ENCODE measurements around the gene CPM.

CPM gene

DNA sequence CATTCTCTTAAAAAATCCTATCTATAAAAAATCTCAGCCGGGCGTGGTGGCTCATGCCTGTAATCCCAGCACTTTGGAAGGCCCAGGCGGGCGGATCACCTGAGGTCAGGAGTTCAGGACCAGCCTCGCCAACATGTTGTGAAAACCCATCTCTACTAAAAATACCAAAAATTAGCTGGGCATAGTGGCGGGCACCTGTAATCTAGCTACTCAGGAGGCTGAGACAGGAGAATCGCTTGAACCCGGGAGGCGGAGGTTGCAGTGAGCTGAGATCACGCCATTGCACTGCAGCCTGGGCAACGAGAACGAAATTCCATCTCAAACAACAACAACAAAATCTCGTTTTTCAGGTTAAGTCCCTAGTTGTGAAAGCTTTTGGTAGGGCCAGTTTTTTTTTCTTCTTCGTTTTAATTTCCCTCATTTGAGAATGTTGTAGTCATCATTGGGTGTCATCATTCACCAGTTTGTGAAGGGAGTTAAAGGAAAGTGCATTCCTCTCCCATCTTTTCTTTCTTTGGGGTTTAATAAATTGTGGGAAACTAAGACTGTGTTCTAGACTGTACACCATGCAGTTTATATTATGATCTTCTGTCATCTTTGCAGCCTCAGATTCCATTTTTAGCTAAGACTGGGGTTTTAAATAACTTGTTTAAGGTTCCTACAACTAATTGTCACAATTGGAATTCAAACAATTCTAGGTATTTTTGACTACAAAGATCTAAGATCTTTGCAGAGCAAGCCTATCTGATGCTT is 101.0 kb downstream of the CPM start:
- TF ChIP-seq, protein P1, sequence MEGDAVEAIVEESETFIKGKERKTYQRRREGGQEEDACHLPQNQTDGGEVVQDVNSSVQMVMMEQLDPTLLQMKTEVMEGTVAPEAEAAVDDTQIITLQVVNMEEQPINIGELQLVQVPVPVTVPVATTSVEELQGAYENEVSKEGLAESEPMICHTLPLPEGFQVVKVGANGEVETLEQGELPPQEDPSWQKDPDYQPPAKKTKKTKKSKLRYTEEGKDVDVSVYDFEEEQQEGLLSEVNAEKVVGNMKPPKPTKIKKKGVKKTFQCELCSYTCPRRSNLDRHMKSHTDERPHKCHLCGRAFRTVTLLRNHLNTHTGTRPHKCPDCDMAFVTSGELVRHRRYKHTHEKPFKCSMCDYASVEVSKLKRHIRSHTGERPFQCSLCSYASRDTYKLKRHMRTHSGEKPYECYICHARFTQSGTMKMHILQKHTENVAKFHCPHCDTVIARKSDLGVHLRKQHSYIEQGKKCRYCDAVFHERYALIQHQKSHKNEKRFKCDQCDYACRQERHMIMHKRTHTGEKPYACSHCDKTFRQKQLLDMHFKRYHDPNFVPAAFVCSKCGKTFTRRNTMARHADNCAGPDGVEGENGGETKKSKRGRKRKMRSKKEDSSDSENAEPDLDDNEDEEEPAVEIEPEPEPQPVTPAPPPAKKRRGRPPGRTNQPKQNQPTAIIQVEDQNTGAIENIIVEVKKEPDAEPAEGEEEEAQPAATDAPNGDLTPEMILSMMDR (IDR thresholded peaks at IDR 0.05), result no peak
- no peak for DNase-seq (ENCODE audit: low spot score)
- no peak overlapping the region for H3K27ac ChIP-seq
- H3K4me3 ChIP-seq, result no peak overlapping the region

DNA sequence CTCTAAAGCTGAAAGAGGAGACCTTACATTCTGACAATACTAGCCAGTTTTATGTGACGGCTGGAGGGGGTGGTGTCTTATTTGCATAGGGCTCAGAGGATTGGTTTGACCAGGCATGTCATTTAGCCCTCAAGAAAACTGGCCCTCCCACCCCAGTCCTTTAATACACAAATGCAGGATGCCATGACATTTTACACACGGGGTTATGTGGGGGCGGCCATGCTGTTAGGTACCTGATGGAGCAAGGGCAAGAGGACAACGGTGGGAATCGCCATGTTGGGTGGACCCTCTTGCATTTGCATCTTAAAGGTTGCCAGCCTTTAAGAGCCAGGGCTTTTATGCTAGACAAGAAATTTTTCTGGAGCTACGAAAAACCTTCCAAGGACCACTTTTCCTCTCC is 101.7 kb downstream of the CPM start:
- DNase-seq (ENCODE audit: low spot score), result no peak
- Histone ChIP-seq H3K4me3 (no peak overlapping the region), H3K27ac (no peak overlapping the region)
- TF ChIP-seq, protein P1 (IDR thresholded peaks at IDR 0.05), result no peak

DNA sequence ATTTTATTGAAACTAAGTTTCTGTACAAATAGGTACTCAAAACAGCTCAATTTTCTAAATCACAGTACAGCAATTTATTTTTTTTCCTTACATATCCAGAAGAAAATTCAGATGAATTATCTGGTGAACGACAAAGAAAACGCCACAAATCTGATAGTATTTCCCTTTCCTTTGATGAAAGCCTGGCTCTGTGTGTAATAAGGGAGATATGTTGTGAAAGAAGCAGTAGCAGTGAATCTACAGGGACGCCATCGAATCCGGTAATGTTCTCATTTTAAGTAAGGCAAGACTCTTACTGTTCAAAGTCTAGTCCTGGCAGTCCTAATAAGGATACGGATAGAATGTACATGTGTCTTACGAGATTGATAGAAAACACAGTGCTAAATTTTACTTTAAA is 104.3 kb downstream of the CPM start:
- H3K27ac ChIP-seq, result no peak overlapping the region
- no peak overlapping the region for H3K4me3 ChIP-seq
- no peak for DNase-seq (ENCODE audit: low spot score)
- TF ChIP-seq, protein P1 (IDR thresholded peaks at IDR 0.05), result no peak

DNA sequence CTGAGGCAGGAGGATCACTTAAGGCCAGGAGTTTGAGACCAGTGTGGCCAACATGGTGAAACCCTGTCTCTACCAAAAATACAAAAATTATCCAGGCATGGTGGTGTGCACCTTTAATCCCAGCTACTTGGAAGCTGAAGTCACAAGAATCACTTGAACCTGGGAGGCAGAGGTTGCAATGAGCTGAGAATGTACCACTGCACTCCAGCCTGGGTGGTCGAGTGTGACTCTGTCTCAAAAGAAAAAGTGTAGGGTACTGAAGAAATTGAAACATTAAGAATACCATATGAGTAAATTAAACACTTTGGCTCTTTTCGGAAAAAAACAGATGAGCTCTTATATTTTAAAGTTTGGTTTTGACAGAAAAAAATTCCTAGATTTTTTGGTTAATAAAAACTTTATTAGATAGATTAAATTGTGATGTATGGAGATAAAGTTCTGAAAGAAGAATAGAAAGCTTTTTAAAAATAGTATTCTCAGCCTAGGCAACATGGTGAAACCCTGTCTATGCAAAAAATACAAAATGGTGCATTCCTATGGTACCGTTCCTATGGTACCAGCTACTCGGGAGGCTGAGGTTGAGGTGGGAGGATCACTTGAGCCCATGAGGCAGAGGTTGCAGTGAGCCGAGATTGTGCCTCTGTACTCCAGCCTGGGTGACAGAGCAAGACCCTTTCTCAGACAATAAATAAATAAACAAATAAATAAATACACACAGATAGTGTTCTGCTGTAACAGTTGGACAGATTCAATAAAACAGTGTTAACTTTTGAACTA is 104.9 kb downstream of the CPM start:
- Histone ChIP-seq H3K27ac (no peak overlapping the region), H3K4me3 (no peak overlapping the region)
- TF ChIP-seq, protein P1 (IDR thresholded peaks at IDR 0.05), result no peak
- DNase-seq (ENCODE audit: low spot score), result no peak

DNA sequence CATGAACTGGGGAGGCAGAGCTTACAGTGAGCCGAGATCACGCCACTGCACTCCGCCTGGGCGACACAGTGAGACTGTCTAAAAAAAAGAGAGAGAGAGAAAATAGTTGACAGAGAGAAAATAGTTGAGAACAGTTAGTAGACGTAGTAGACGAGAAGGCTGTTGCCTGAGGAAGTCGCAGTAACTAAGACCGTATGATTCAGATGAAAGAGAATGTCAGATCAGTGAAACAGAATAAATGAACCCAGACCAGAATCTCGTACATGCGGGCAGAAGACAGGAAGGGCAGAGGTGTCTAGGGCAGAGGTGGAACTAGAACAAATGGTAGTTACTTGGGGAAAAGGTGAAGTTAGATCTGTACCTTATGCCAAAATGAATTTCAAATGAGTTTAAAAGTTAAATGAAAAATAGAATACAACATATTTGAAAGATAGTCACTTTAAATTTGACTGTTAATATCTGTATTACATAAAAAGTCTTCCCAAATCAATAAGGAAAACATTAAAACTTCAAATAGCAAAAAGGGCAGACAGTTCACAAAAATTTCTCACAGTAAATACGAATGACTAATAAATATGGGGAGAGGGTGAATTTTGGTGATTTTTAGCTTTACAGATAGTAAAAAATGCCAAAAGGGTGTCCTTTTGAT is 107.3 kb downstream of the CPM start:
- Histone ChIP-seq H3K27ac (no peak overlapping the region), H3K4me3 (no peak overlapping the region)
- TF ChIP-seq, protein P1 (IDR thresholded peaks at IDR 0.05), result no peak
- no peak for DNase-seq (ENCODE audit: low spot score)

DNA sequence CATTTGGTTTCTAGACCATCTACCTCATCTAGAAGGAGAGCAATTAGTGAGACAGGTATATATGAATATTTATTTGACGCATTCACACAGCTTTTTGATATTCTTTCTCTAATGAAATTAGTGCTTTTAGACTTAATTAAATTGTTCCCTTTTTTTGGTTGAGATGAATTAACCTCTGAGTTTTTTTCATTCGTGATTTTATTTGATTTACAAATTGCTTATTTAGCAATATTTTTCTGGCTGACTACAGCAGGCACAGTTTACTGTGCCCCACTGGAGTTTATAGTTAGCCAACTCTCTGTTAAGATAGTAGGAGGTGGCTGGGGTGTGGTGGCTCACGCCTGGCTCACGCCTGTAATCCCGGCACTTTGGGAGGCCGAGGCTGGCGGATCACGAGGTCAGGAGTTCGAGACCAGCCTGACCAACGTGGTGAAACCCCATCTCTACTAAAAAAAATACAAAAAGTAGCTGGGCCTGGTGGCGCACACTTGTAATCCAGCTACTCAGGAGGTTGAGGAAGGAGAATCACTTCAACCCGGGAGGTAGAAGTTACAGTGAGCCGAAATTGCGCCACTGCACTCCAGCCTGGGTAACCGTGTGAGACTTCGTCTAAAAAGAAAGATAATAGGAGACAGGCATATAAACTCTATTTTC is 108.2 kb downstream of the CPM start:
- TF ChIP-seq, protein P1 (IDR thresholded peaks at IDR 0.05), result no peak

More for the DNA sequence above, 108.2 kb downstream of the CPM start:
- Histone ChIP-seq H3K4me3 (no peak overlapping the region), H3K27ac (no peak overlapping the region)
- DNase-seq (ENCODE audit: low spot score), result no peak
